HepG2 (cell line): Measurements from ENCODE around the gene ZNF221. TPM values are rescaled to one million over a fixed set of nuclear protein-coding genes. Genes with fewer than 3 reads are reported as not detected.

Experiments
- CBFB ChIP-seq: sonication (generic); formaldehyde crosslinking; IDR thresholded peaks from 2 replicates; pipeline ENCODE4 v1.4.0; 2020; ENCODE audit warnings: missing genetic modification reagents
- CCAR2 ChIP-seq: fragments of 200-400 bp; formaldehyde crosslinking; optimal IDR thresholded peaks from 2 replicates; pipeline ENCODE3; 2018; ENCODE audit warnings: low read depth, mild to moderate bottlenecking, low read length, moderate library complexity
- HHEX ChIP-seq: IDR thresholded peaks from 2 replicates; pipeline ENCODE4 v1.6.1; 2016; ENCODE audit warnings: control low read depth
- HNF1A ChIP-seq, 2 experiments: sonication (generic) in 1 of 2; formaldehyde crosslinking in 1 of 2; IDR thresholded peaks; 2 replicates each; pipeline versions ENCODE4 v1.4.0 to v1.6.1; 2016 to 2020; ENCODE audit warnings: borderline replicate concordance in 1 of 2, low read depth in 1 of 2, mild to moderate bottlenecking in 1 of 2, missing genetic modification reagents in 1 of 2
- HNRNPL ChIP-seq: fragments of 200-400 bp; formaldehyde crosslinking; IDR thresholded peaks from 2 replicates; pipeline ENCODE4 v1.6.1; 2017; ENCODE audit warnings: mild to moderate bottlenecking, low read depth, low read length
- MAF1 ChIP-seq: sonication (generic); formaldehyde crosslinking; IDR thresholded peaks from 2 replicates; pipeline ENCODE4 v1.5.0; 2020; ENCODE audit warnings: missing genetic modification reagents, borderline replicate concordance
- MXI1 ChIP-seq: IDR thresholded peaks from 3 replicates; pipeline ENCODE4 v1.6.1; 2012; ENCODE audit warnings: low read depth, low read length, inconsistent platforms, borderline replicate concordance
- NCOA1 ChIP-seq: sonication (generic); formaldehyde crosslinking; IDR thresholded peaks from 2 replicates; pipeline ENCODE4 v1.9.0; 2021; ENCODE audit warnings: missing genetic modification reagents
- NR2C2 ChIP-seq: sonication (generic); formaldehyde crosslinking; IDR thresholded peaks from 2 replicates; pipeline ENCODE4 v1.4.0; 2020; ENCODE audit warnings: missing genetic modification reagents, mild to moderate bottlenecking, moderate library complexity, borderline replicate concordance
- PAWR ChIP-seq: sonication (generic); formaldehyde crosslinking; IDR thresholded peaks from 2 replicates; pipeline ENCODE4 v1.4.0; 2020; ENCODE audit warnings: missing genetic modification reagents, mild to moderate bottlenecking, borderline replicate concordance
- RFX1 ChIP-seq: fragments of 450-650 bp; IDR thresholded peaks from 2 replicates; pipeline ENCODE4 v1.6.1; 2017
- SMAD9 ChIP-seq: sonication (generic); formaldehyde crosslinking; IDR thresholded peaks from 2 replicates; pipeline ENCODE4 v1.5.1; 2020; ENCODE audit warnings: mild to moderate bottlenecking, missing genetic modification reagents
- TBP ChIP-seq: sonication (generic); formaldehyde crosslinking; IDR thresholded peaks from 2 replicates; pipeline ENCODE4 v1.5.0; 2020; ENCODE audit warnings: missing genetic modification reagents
- TBX3 ChIP-seq: fragments of 450-650 bp; IDR thresholded peaks from 2 replicates; pipeline ENCODE4 v1.6.1; 2017; ENCODE audit warnings: antibody characterized with exemption, mild to moderate bottlenecking, inconsistent platforms, borderline replicate concordance
- ZNF468 ChIP-seq: sonication (generic); formaldehyde crosslinking; IDR thresholded peaks from 2 replicates; pipeline ENCODE4 v1.8.0; 2022; ENCODE audit warnings: mild to moderate bottlenecking, moderate library complexity, missing genetic modification reagents
- ZNF574 ChIP-seq: sonication (generic); formaldehyde crosslinking; IDR thresholded peaks from 2 replicates; pipeline ENCODE4 v1.4.0; 2020; ENCODE audit warnings: missing genetic modification reagents
- ZNF720 ChIP-seq: sonication (generic); formaldehyde crosslinking; IDR thresholded peaks from 2 replicates; pipeline ENCODE4 v1.4.0; 2020; ENCODE audit warnings: missing genetic modification reagents
- ZNF772 ChIP-seq: sonication (generic); formaldehyde crosslinking; IDR thresholded peaks from 2 replicates; pipeline ENCODE4 v1.5.0; 2020; ENCODE audit warnings: mild to moderate bottlenecking, missing genetic modification reagents
- ZNF781 ChIP-seq: sonication (generic); formaldehyde crosslinking; IDR thresholded peaks from 2 replicates; pipeline ENCODE4 v1.5.1; 2020; ENCODE audit warnings: borderline replicate concordance, mild to moderate bottlenecking, missing genetic modification reagents; ENCODE audit errors: not compliant biosample characterization
- polyA plus RNA-seq, 8 experiments: library from polyadenylated mRNA; depleted of rRNA in 3 of 8; stranded (reverse) in 7 of 8; unstranded in 1 of 8; fragments of >200 nt; fragmentation: Illumina TruSeq in 4 of 8; extraction: Trizol in 4 of 8; gene quantifications; 2 replicates each; pipeline versions ENCODE4 v1.2.1 to v1.2.3, GENCODE V29; 2011 to 2016; ENCODE audit warnings: low read depth in 4 of 8, missing spikeins in 1 of 8, mixed read lengths in 1 of 8; ENCODE audit not compliant: insufficient read depth in 1 of 8
- total RNA-seq, 5 experiments: library from RNA; depleted of rRNA; stranded (reverse); fragments of >200 nt; fragmentation: Illumina TruSeq; extraction: Trizol; gene quantifications; 2 replicates each; pipeline ENCODE4 v1.2.3, GENCODE V29; 2016; ENCODE audit warnings: low read depth in 1 of 5
- TF ChIP-seq, protein P1 (sequence below): sonication (generic); formaldehyde crosslinking; IDR thresholded peaks from 2 replicates; pipeline ENCODE4; 2020; ENCODE audit warnings: missing genetic modification reagents, mild to moderate bottlenecking, borderline replicate concordance

The ZNF221 gene
- total and polyA plus RNA-seq, 2 of the 13 experiments (the other 11 are each of a cell fraction or from before 2014, with no cell fraction given) = 0.48 to 3.4 TPM

GRCh38 chr19:43934985-43935708 is 15.9 kb upstream of the ZNF221 start, which contains the start of gene ZNF45 (continued):
- TF ChIP-seq TBP (CRISPR knock-in tag) (no peak), NCOA1 (CRISPR knock-in tag) (0 out of 2 replicates have a peak, but pooled peaks have one; percentile 45), PAWR (no peak), ZNF574 (CRISPR knock-in tag) (peak; percentile 88), MAF1 (CRISPR knock-in tag) (0 out of 2 replicates have a peak, but pooled peaks have one; percentile 40), RFX1 (no peak), HNF1A (IDR thresholded peaks at IDR 0.05; ENCODE audit: low read depth) (no peak), HNF1A (CRISPR knock-in tag; IDR thresholded peaks at IDR 0.05; ENCODE audit: borderline replicate concordance) (no peak; the same call in 1 of the 2 replicates), MXI1 (peak; percentile 13; the same call in 1 of the 3 replicates), ZNF720 (no peak), HHEX (CRISPR knock-in tag) (no peak), CCAR2 (no peak), CBFB (CRISPR knock-in tag) (no peak), ZNF772 (CRISPR knock-in tag) (peak; percentile 33; the same call in 1 of the 2 replicates), ZNF781 (CRISPR knock-in tag) (no peak), ZNF468 (no peak), HNRNPL (no peak), SMAD9 (CRISPR knock-in tag) (no peak), NR2C2 (peak; percentile 87), TBX3 (no peak)
- TF ChIP-seq, protein P1, sequence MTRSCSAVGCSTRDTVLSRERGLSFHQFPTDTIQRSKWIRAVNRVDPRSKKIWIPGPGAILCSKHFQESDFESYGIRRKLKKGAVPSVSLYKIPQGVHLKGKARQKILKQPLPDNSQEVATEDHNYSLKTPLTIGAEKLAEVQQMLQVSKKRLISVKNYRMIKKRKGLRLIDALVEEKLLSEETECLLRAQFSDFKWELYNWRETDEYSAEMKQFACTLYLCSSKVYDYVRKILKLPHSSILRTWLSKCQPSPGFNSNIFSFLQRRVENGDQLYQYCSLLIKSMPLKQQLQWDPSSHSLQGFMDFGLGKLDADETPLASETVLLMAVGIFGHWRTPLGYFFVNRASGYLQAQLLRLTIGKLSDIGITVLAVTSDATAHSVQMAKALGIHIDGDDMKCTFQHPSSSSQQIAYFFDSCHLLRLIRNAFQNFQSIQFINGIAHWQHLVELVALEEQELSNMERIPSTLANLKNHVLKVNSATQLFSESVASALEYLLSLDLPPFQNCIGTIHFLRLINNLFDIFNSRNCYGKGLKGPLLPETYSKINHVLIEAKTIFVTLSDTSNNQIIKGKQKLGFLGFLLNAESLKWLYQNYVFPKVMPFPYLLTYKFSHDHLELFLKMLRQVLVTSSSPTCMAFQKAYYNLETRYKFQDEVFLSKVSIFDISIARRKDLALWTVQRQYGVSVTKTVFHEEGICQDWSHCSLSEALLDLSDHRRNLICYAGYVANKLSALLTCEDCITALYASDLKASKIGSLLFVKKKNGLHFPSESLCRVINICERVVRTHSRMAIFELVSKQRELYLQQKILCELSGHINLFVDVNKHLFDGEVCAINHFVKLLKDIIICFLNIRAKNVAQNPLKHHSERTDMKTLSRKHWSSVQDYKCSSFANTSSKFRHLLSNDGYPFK = peak; percentile 73; the same call in 1 of the 2 replicates
